CD1c-positive myeloid dendritic cell (primary cell): ENCODE data around the gene NPAS4.
"Not testable (repeated sequence)": the region's sequence is repeated elsewhere in the genome, so short reads cannot be mapped to it uniquely, and the experiment has no call there.

Experiments used
- DNase-seq: peaks from one replicate; pipeline ENCODE4 v3.0.0-alpha.2; 2016; ENCODE audit errors: extremely low spot score

NPAS4 gene

GRCh38 chr11:66417000-66417399 lies 3.8 kb upstream of the NPAS4 start:
- DNase-seq = no peak

DNA sequence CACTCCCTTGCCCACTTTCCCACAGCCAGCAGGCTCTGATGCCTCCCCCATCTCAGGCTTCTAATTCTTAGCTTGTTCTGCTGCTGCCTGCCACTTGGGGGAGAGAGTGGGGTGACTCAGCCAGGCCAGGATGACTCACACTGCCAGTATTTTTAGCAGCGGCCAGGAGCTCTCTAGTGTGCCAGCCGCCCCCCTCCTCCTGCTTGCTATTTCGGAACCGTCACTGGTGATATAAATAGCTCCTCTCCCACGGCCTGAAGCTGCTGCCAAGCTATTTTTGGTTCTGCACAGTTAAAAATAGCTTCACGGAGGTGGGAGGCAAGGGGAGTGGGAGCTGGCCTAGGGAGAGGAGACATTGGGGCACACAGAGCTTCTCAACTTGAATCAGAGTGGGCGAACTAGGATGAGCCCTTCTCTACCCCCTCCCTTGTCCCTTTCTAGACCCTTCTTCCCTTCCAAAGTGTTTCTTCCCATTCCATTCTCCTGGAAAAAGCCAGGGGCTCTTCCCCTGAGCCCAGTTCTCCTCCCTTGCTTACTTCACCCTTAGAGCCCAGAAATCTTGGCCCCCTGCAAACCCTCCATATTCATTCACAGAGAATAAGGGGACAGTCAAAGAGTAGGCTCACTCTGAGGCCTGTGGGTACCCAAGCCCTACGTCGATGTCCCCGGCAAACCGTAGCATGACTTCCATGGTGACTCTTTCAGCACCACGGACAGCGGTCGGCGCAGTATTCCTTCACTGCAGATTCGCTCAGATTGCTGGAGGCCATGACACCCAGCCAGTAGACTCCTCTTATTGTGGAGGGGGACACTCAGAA lies 2.5 kb upstream of the NPAS4 start:
- peak; percentile 81 for DNase-seq

- DNase-seq = no peak
These were observed 1.9 kb upstream of the NPAS4 start for GRCh38 chr11:66418986-66419308.

DNA sequence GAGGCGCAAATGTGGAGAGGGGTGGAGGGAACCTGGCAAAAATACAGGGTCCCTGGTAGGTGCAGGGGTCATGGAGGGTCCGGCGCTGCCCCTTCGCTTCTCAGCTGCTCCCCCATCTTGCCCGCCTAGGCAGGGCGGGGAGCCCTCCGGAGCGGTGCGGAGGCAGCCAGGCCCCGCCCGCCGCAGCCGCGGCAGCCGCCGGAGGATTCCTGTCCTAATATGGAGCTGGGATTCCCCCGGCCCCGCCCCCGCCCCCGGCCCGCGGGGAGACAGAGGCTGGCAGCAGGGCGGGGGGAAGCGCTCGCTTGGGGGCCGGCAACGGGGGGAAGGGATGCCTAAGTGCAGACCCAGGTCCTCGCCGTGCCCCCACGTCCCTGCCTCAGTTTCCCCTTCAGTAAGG lies 1.0 kb upstream of the NPAS4 start:
- no peak for DNase-seq

- DNase-seq = peak; percentile 96
These were observed 814 bp downstream of the NPAS4 start for GRCh38 chr11:66421492-66422205.

DNA sequence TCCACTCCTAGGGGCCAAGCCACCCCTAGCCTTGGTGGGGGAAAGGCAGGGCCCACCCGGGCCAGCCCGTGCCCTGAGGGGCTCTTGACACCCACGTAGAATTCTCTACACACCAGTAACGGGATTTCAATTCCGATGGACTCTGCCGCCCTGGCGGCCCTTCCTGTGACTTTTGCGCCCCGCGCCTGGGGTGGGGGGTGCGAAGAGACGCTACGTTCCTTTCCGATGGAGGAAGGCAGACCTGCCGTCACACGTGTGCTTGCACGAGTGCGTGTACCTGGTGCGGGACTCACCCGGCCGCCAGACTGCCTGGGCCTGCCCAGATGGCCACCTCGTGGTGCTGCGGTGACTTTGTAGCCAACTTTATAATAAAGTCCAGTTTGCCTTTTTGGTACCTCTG lies 5.5 kb downstream of the NPAS4 start:
- DNase-seq = no peak

- no peak for DNase-seq
These were observed 8.1 kb downstream of the NPAS4 start for GRCh38 chr11:66428933-66429332.

GRCh38 chr11:66429983-66430602 lies 9.3 kb downstream of the NPAS4 start:
- peak; percentile 81 for DNase-seq

DNA sequence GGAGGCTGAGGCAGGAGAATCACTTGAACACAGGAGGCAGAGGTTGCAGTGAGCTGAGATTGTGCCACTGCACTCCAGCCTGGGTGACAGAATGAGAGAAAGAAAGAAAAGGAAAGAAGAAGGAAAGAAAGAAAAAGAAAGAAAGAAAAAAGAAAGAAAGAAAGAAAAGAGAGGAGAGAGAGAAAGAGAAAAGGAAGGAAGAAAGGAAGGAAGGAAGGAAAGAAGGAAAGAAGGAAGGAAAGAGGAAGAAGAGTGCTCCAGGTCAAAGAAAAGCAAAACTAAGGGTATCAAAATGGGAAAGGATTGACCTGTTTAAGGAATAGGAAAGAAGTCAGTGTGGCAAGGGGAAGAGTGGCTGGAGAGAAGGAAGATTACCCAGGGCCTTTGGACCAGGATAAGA lies 10.5 kb downstream of the NPAS4 start:
- DNase-seq = not testable (repeated sequence)

GRCh38 chr11:66431871-66432329 lies 11.1 kb downstream of the NPAS4 start:
- DNase-seq = peak; percentile 2

DNA sequence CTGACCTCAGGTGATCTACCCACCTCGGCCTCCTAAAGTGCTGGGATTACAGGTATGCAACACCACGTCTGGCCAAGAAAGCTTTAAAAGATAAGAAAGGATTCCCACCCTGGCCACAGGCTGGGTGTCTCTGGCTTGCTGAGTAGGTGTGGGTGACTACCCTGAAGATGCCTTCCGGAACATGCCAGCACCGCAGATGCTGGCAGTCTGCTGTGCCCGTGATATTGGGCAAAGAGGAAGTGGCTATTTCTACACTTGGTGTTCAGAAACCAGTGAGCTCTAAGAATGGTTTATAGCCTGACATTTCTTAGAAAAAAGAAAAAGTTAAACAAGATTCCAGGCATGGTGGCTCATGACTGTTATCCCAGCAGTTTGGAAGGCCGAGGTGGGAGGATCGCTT lies 11.8 kb downstream of the NPAS4 start:
- peak; percentile 47 for DNase-seq

DNA sequence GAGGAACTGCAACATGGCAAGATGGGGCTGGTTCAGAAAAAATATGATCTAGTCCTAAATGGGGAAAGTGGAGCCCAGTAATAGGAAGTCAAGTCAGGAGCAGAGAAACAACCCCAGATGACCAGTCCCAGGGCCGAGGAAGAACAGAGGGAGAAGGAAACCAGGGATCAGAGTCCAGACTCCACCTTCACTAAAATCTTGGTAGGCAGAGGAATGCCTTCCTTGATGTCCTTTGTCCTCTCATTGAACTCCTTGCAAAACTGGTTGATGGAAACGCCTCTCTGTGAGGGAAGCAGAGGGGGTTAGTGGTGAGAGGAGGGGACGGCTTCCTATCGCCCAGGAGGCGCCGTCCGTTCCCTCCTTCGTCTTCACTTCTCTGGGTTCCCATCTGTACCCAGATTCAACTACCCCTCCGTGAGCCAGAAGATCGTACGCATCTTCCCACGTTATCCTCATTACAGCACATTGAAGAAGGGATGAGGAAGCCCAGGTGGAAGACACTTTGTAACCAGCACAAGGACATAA lies 17.2 kb downstream of the NPAS4 start:
- no peak for DNase-seq

- peak; percentile 91 for DNase-seq
These were observed 17.9 kb downstream of the NPAS4 start, which contains the start of gene MRPL11 for GRCh38 chr11:66438504-66439466. Gene MRPL11 (minus strand): TSS chr11:66438848. CDS start chr11:66438754, 94 bp downstream.

DNA sequence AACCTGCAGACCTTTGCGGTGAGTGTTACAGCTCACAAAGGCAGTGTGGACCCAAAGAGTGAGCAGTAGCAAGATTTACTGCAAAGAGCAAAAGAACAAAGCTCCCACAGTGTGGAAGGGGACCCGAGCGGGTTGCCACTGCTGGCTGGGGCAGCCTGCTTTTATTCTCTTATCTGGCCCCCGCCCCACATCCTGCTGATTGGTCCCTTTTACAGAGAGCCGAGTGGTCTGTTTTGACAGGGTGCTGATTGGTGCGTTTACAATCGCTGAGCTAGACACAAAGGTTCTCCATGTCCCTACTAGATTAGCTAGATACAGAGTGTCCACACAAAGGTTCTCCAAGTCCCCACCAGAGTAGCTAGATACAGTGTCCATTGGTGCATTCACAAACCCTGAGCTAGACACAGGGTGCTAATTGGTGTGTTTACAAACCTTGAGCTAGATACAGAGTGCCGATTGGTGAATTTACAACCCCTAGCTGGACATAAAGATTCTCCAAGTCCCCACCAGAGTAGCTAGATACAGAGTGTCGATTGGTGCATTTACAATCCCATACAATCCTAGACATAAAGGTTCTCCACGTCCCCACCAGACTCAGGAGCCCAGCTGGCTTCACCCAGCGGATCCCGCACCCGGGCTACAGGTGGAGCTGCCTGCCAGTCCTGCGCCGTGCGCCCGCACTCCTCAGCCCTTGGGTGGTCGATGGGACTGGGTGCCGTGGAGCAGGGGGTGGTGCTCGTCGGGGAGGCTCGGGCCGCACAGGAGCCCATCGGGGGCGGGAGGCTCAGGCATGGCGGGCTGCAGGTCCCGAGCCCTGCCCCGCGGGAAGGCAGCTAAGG lies 19.5 kb downstream of the NPAS4 start:
- DNase-seq = not testable (repeated sequence)

DNA sequence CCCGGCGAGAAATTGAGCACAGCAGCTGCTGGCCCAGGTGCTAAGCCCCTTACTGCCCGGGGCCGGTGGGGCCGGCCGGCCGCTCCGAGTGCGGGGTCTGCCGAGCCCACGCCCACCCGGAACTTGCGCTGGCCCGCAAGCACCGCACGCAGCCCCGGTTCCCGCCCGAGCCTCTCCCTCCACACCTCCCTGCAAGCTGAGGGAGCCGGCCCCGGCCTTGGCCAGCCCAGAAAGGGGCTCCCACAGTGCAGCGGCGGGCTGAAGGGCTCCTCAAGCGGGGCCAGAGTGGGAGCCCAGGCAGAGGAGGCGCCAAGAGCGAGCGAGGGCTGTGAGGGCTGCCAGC lies 20.1 kb downstream of the NPAS4 start:
- not testable (repeated sequence) for DNase-seq

DNA sequence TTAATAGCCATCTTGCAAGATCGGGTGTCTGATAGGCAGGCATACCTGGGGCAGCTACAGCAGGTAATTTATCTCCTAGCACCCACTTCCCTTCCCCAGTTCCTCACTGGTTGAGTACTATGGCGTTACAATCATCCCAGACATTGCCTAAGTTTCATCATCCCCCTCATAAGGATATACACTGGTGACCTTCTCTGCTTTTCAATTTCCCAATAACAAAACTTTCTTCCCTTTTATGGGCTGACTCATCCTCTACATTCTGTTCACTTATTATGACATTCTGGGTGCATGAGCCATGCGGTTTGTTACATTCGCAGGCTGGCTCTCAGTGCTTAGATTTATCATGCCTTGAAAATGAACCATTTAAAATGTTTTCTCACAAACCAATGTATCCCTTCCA lies 22.8 kb downstream of the NPAS4 start:
- DNase-seq = peak; percentile 91

GRCh38 chr11:66447012-66447411 lies 26.2 kb downstream of the NPAS4 start:
- DNase-seq = no peak

DNA sequence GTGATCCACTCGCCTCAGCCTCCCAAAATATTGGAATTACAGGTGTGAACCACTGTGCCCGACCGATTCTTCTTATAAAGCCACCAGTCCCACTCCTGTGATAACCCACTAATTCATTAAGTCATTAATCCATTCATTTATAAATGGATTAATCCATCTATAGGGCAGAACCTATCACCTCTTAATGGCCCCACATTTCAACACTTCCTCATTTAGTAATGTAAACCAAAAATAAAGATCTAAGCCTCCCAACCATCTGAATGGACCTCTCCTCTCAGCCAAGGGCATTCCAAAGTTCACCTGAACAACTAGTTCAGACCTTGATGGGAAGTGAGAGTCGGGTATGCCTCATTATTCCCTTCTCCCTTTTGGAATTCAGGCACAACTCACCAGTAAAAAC lies 27.7 kb downstream of the NPAS4 start:
- DNase-seq = no peak

- peak; percentile 27 for DNase-seq
These were observed 29.7 kb downstream of the NPAS4 start for GRCh38 chr11:66450560-66450959.

- DNase-seq = no peak
These were observed 30.8 kb downstream of the NPAS4 start for GRCh38 chr11:66451663-66452062.
